Astrocyte of the cerebellum (primary cell): Measurements from ENCODE around the gene WDR7.
A peak's percentile ranks its signal among the peaks of the same experiment; 100 is the strongest.

Experiments used
- DNase-seq: peaks from one replicate; pipeline ENCODE4 v3.0.0-alpha.2; 2011; ENCODE audit warnings: low read depth
- H3K4me3 ChIP-seq: 2 replicates; pipeline ENCODE4 v1.5.1; 2011; ENCODE audit warnings: mild to moderate bottlenecking, low read depth, low read length, moderate library complexity
- CTCF ChIP-seq: IDR thresholded peaks from 2 replicates; pipeline ENCODE4 v1.5.1; 2012; ENCODE audit warnings: low read length, low read depth, moderate library complexity, mild to moderate bottlenecking; ENCODE audit errors: missing control alignments
- in situ Hi-C: cut with HindIII; loops from 2 replicates; pipeline ENCODE4 v1.10.0; 2017; ENCODE audit warnings: low sequenced_read_pairs

The WDR7 gene

GRCh38 chr18:56775701-56776100 is 124.5 kb downstream of the WDR7 start:
- H3K4me3 ChIP-seq, result no peak overlapping the region
- TF ChIP-seq CTCF, result no peak
- in situ Hi-C loops, result no loop called here
- DNase-seq, result no peak

GRCh38 chr18:56787390-56787789 is 136.2 kb downstream of the WDR7 start:
- no peak for TF ChIP-seq CTCF
- DNase-seq, result no peak
- H3K4me3 ChIP-seq, result no peak overlapping the region
- in situ Hi-C loops, result no loop called here

GRCh38 chr18:56789004-56789888 is 138.1 kb downstream of the WDR7 start:
- peak; percentile 60 for TF ChIP-seq CTCF
- in situ Hi-C loops, result no loop called here
- H3K4me3 ChIP-seq, result no peak overlapping the region
- DNase-seq, result no peak

- no peak overlapping the region for H3K4me3 ChIP-seq
- no peak for TF ChIP-seq CTCF
- DNase-seq, result no peak
- in situ Hi-C loops, result no loop called here
Measured at GRCh38 chr18:56789889-56790180, 138.7 kb downstream of the WDR7 start.

- in situ Hi-C loops, result no loop called here
- no peak overlapping the region for H3K4me3 ChIP-seq
- DNase-seq, result no peak
Measured at GRCh38 chr18:56795381-56795780, 144.2 kb downstream of the WDR7 start.

GRCh38 chr18:56799756-56800155 is 148.6 kb downstream of the WDR7 start:
- DNase-seq, result no peak
- in situ Hi-C loops, result no loop called here
- no peak overlapping the region for H3K4me3 ChIP-seq
- no peak for TF ChIP-seq CTCF

More at GRCh38 chr18:56795381-56795780, 144.2 kb downstream of the WDR7 start:
- no peak for TF ChIP-seq CTCF
